Esophagus muscularis mucosa (tissue), 4 donors: Measurements from ENCODE around the gene ZNF599. TPM values are rescaled to one million over a fixed set of nuclear protein-coding genes. Genes with fewer than 3 reads are reported as not detected.

Source experiments
- DNase-seq: peaks from one replicate; pipeline ENCODE4 v3.0.0-alpha.2; 2017; ENCODE audit errors: extremely low spot score
- H3K27ac ChIP-seq, 4 donors: fragments of 200-600 bp; sonication (generic); replicated peaks in 1 of 4; 1 replicate in 3 of 4; 2 replicates in 1 of 4; pipeline ENCODE4 v1.5.1; 2016 to 2019; ENCODE audit warnings: mild to moderate bottlenecking in 1 of 4
- H3K27me3 ChIP-seq, 4 donors: fragments of 200-600 bp; sonication (generic); one replicate each; pipeline versions ENCODE4 v1.5.1 to v1.6.0; 2016 to 2019
- H3K36me3 ChIP-seq, 4 donors: fragments of 200-600 bp; sonication (generic); one replicate each; pipeline ENCODE4 v1.5.1; 2016 to 2019
- H3K4me1 ChIP-seq, 4 donors: fragments of 200-600 bp; sonication (generic); one replicate each; pipeline ENCODE4 v1.5.1; 2016 to 2019
- H3K4me3 ChIP-seq, 4 donors: fragments of 200-600 bp; sonication (generic); 1 replicate in 2 of 4; 2 replicates in 2 of 4; pipeline ENCODE4 v1.5.1; 2016 to 2019; ENCODE audit warnings: mild to moderate bottlenecking in 4 of 4, moderate library complexity in 1 of 4
- H3K9me3 ChIP-seq, 4 donors: fragments of 200-600 bp; sonication (generic); 1 replicate in 3 of 4; 2 replicates in 1 of 4; pipeline ENCODE4 v1.5.1; 2016 to 2019
- CTCF ChIP-seq, 3 experiments: fragments of 200-600 bp in 2 of 3; fragments of 450-650 bp in 1 of 3; sonication (generic) in 2 of 3; IDR thresholded peaks; one replicate each; pipeline ENCODE4 v1.5.1; 2017 to 2019; ENCODE audit warnings: antibody characterized with exemption in 3 of 3, mild to moderate bottlenecking in 2 of 3, moderate library complexity in 1 of 3
- EP300 ChIP-seq: sonication (generic); formaldehyde crosslinking; IDR thresholded peaks from one replicate; pipeline ENCODE4 v1.6.1; 2017; ENCODE audit warnings: antibody characterized with exemption
- POLR2A ChIP-seq: fragments of 450-650 bp; IDR thresholded peaks from one replicate; pipeline ENCODE4 v1.6.1; 2017; ENCODE audit warnings: antibody characterized with exemption, moderate library complexity, mild to moderate bottlenecking, low read depth
- POLR2AphosphoS5 ChIP-seq, 2 donors: sonication (generic); formaldehyde crosslinking; IDR thresholded peaks; one replicate each; pipeline ENCODE4 v1.6.1; 2017; ENCODE audit warnings: antibody characterized with exemption in 2 of 2
- WGBS: methylation state at CpG from one replicate; pipeline ENCODE4 v1.1.5; 2018; 5-methylcytosine and 5-hydroxymethylcytosine counted together
- intact Hi-C: fragments of 100-400 bp; cut with DNase I; formaldehyde crosslinking; loops from one replicate; pipeline ENCODE4 v1.15.1; 2023
- total RNA-seq, 4 donors: library from RNA; depleted of rRNA; stranded (reverse); fragments of >200 nt; gene quantifications; one replicate each; pipeline versions ENCODE4 v1.1.0 to v1.2.1, GENCODE V29; 2016

The ZNF599 gene
- total RNA-seq, 4 donors from 2014 or later = 5.8 to 7.1 (median 6.7) TPM

GRCh38 chr19:34779652-34780051 lies 6.6 kb upstream of the ZNF599 start:
- Histone ChIP-seq H3K36me3 (no peaks in the 10 kb centered on the region), H3K27ac (no peak overlapping the region), H3K4me1 (no peaks in the 10 kb centered on the region), H3K27me3 (no peaks in the 10 kb centered on the region), H3K9me3 (no peaks in the 10 kb centered on the region), H3K4me3 (no peak overlapping the region)
- WGBS = 67% methylated on average over 3 of the region's 3 CpGs
- TF ChIP-seq POLR2AphosphoS5 (IDR thresholded peaks at IDR 0.05) (no peak), CTCF (IDR thresholded peaks at IDR 0.05) (no peak), POLR2A (no peak), EP300 (no peak)
- intact Hi-C loops = loop anchor here (10.0 kb wide), 1 partner anchor 105 kb away; the partner anchor contains the start of genes SCGB2B2 and ZNF302
- peak; percentile 39 for DNase-seq

- Histone ChIP-seq H3K27me3 (no peaks in the 10 kb centered on the region), H3K27ac (no peak overlapping the region), H3K4me3 (no peak overlapping the region), H3K9me3 (no peaks in the 10 kb centered on the region), H3K4me1 (no peaks in the 10 kb centered on the region), H3K36me3 (no peaks in the 10 kb centered on the region)
- intact Hi-C loops = loop anchor here (10.0 kb wide), 1 partner anchor 104 kb away; the partner anchor contains the start of genes SCGB2B2 and ZNF302
- no peak for DNase-seq
- WGBS = 80% methylated on average over 2 of the region's 2 CpGs
- TF ChIP-seq POLR2A (no peak), EP300 (no peak), CTCF (IDR thresholded peaks at IDR 0.05) (no peak), POLR2AphosphoS5 (IDR thresholded peaks at IDR 0.05) (no peak)
Measured at GRCh38 chr19:34778342-34778741, 5.3 kb upstream of the ZNF599 start.

DNA sequence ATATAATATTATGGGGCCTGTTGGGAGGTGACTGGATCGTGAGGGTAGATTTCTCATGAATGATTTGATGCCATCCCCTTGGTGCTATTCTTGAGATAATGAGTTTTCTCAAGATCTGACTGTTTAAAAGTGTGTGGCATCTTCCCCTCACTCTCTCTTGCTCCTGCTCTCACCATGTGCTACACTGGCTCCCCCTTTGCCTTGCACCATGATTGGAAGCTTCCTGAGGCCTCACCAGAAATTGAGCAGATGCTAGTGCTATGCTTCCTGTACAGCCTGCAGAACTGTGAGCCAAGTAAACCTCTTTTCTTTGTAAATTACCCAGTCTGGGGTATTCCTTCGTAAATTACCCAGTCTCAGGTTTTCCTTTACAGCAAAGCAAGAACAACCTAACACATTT lies 1.8 kb upstream of the ZNF599 start:
- peak; percentile 55 for DNase-seq
- no peak overlapping the region for H3K4me3 ChIP-seq
- H3K36me3 ChIP-seq = peaks cover 0 to 6% (median 3%) of the 10 kb centered on the region in 4 donors
- no peaks in the 10 kb centered on the region for H3K9me3 ChIP-seq
- H3K27ac ChIP-seq = no peak overlapping the region
- H3K27me3 ChIP-seq = no peaks in the 10 kb centered on the region
- TF ChIP-seq CTCF (IDR thresholded peaks at IDR 0.05) (no peak), POLR2AphosphoS5 (IDR thresholded peaks at IDR 0.05) (no peak), POLR2A (no peak)
- H3K4me1 ChIP-seq = peaks cover 12 to 16% (median 14%) of the 10 kb centered on the region in 4 donors
- intact Hi-C loops = loop anchor here (10.0 kb wide), 1 partner anchor 100 kb away; the partner anchor contains the start of genes SCGB2B2 and ZNF302
- WGBS = 64% methylated on average over 2 of the region's 2 CpGs

- peak overlapping the region; percentile 73 to 96 (median 88) for H3K4me3 ChIP-seq
- TF ChIP-seq EP300 = no peak
- TF ChIP-seq CTCF (IDR thresholded peaks at IDR 0.05) = no peak
- no peak for TF ChIP-seq POLR2AphosphoS5 (IDR thresholded peaks at IDR 0.05)
- no peak for TF ChIP-seq POLR2A
- peak overlapping the region in 1 of 4 donors; percentile 89 for H3K27ac ChIP-seq
- peaks cover 12 to 16% (median 14%) of the 10 kb centered on the region in 4 donors for H3K4me1 ChIP-seq
- peaks cover 7 to 16% (median 12%) of the 10 kb centered on the region in 4 donors for H3K36me3 ChIP-seq
- intact Hi-C loops = loop anchor here (2.0 to 10.0 kb wide), 2 partner anchors 39 to 99 kb away; partner anchors contain the start of genes SCGB2B2, ZNF181 and ZNF302
- 77% methylated on average over 2 of the region's 2 CpGs for WGBS
- H3K9me3 ChIP-seq = no peaks in the 10 kb centered on the region
- H3K27me3 ChIP-seq = no peaks in the 10 kb centered on the region
- peak; percentile 37 for DNase-seq
Measured at GRCh38 chr19:34773555-34773864, 495 bp upstream of the ZNF599 start.

- TF ChIP-seq CTCF (IDR thresholded peaks at IDR 0.05) (no peak), EP300 (no peak), POLR2A (no peak), POLR2AphosphoS5 (IDR thresholded peaks at IDR 0.05) (no peak)
- H3K27ac ChIP-seq = no peak overlapping the region
- H3K36me3 ChIP-seq = peaks cover 45 to 72% (median 66%) of the 10 kb centered on the region in 4 donors
- intact Hi-C loops = no loop called here
- H3K4me3 ChIP-seq = no peak overlapping the region
- peaks cover 0 to 12% (median 7%) of the 10 kb centered on the region in 4 donors for H3K9me3 ChIP-seq
- 55% methylated on average over 2 of the region's 3 CpGs for WGBS
- peak; percentile 47 for DNase-seq
- peaks cover 12 to 16% (median 14%) of the 10 kb centered on the region in 4 donors for H3K4me1 ChIP-seq
- H3K27me3 ChIP-seq = no peaks in the 10 kb centered on the region
Measured at GRCh38 chr19:34767951-34768350, 5.1 kb downstream of the ZNF599 start.
